K562 (cell line): ENCODE measurements around the gene ORC1. TPM values are rescaled to one million over a fixed set of nuclear protein-coding genes. Genes with fewer than 3 reads are reported as not detected.

Experiments used
- ATAC-seq: fragments of 200-7000 bp; cut with Tn5 transposase; 3 replicates; pipeline ENCODE4 v1.9.1; 2020; ENCODE audit warnings: moderate library complexity
- BruUV-seq: library from RNA; stranded (reverse); fragments of 400-500 nt; replicated peaks from 2 replicates; lab custom pipeline; 2021; lab: Mats Ljungman, UMichigan
- CTCF ChIA-PET: fragments of 300-600 bp; formaldehyde crosslinking; extraction: SDS; loops from one replicate; lab custom pipeline; 2021; ENCODE audit warnings: low intra/inter-chr PET ratio; lab: Yijun Ruan, JAX
- POLR2A ChIA-PET: fragments of 300-600, 350-650 bp; sonication (Branson Sonifier 250); formaldehyde crosslinking; extraction: SDS; loops from one replicate; lab custom pipeline; 2021; ENCODE audit warnings: antibody characterized with exemption, inconsistent platforms; lab: Yijun Ruan, JAX
- DNase-seq, 4 experiments: peaks; one replicate each; pipeline versions ENCODE4 v3.0.0 to v3.0.0-alpha.2; 2011 to 2018; ENCODE audit warnings: low spot score in 3 of 4, mixed read lengths in 3 of 4; ENCODE audit errors: extremely low read depth in 1 of 4
- FAIRE-seq: peaks from 2 replicates; lab custom pipeline; 2011; peaks lifted over from hg19 to GRCh38; lab: Jason Lieb, UNC
- H2AFZ ChIP-seq: 2 replicates; pipeline ENCODE4 v1.6.0; 2011; ENCODE audit warnings: low read depth, low read length, control low read depth, inconsistent platforms
- H3K27ac ChIP-seq: fragments of 200-600 bp; 3 replicates; pipeline ENCODE4 v1.8.0; 2011; ENCODE audit warnings: low read depth, mild to moderate bottlenecking, control low read depth, inconsistent platforms, low read length, moderate library complexity, mixed read lengths; ENCODE audit errors: extremely low read depth
- H3K27me3 ChIP-seq, 2 experiments: fragments of 300-600 bp in 1 of 2; 2 replicates in 1 of 2; 3 replicates in 1 of 2; pipeline versions ENCODE4 v1.6.0 to v1.8.0; 2011; ENCODE audit warnings: inconsistent platforms in 2 of 2, low read length in 2 of 2, mild to moderate bottlenecking in 1 of 2, mixed read lengths in 1 of 2, moderate library complexity in 1 of 2; ENCODE audit not compliant: control insufficient read depth in 2 of 2, insufficient read depth in 2 of 2
- H3K36me3 ChIP-seq: fragments of 300-600 bp; 3 replicates; pipeline ENCODE4 v1.8.0; 2011; ENCODE audit warnings: mild to moderate bottlenecking, low read length, inconsistent platforms; ENCODE audit not compliant: control insufficient read depth, insufficient read depth
- H3K4me1 ChIP-seq, 2 experiments: fragments of 200-600 bp in 1 of 2; replicated peaks in 1 of 2; 2 replicates in 1 of 2; 3 replicates in 1 of 2; pipeline versions ENCODE4 v1.5.1 to v1.8.0; 2011; ENCODE audit warnings: inconsistent platforms in 2 of 2, low read length in 2 of 2, mild to moderate bottlenecking in 1 of 2, mixed read lengths in 1 of 2, moderate library complexity in 1 of 2; ENCODE audit not compliant: control insufficient read depth in 2 of 2, insufficient read depth in 2 of 2
- H3K4me2 ChIP-seq: 2 replicates; pipeline ENCODE4 v1.6.1; 2011; ENCODE audit warnings: low read length, control low read depth, inconsistent platforms, mixed read lengths; ENCODE audit not compliant: insufficient read depth
- H3K4me3 ChIP-seq: fragments of 200-600 bp; sonication (generic), shearing (Covaris generic); 2 replicates; pipeline ENCODE4 v1.5.1; 2016; ENCODE audit warnings: control low read depth, inconsistent platforms
- H3K79me2 ChIP-seq: fragments of 200-600 bp; 3 replicates; pipeline ENCODE4 v1.8.0; 2011; ENCODE audit warnings: low read length, inconsistent platforms; ENCODE audit not compliant: control insufficient read depth, insufficient read depth
- H3K9ac ChIP-seq, 2 experiments: 2 replicates each; pipeline versions ENCODE4 v1.6.0 to v1.6.1; 2011; ENCODE audit warnings: low read depth in 2 of 2, low read length in 2 of 2, control low read depth in 1 of 2, inconsistent platforms in 1 of 2, mild to moderate bottlenecking in 1 of 2, mixed read lengths in 1 of 2; ENCODE audit not compliant: insufficient read depth in 1 of 2
- H3K9me1 ChIP-seq: one replicate; pipeline ENCODE4 v1.6.0; 2011; ENCODE audit warnings: inconsistent platforms, mild to moderate bottlenecking, low read length, moderate library complexity; ENCODE audit not compliant: control insufficient read depth, insufficient read depth
- H3K9me3 ChIP-seq: replicated peaks from 2 replicates; pipeline ENCODE4 v1.5.1; 2011; ENCODE audit warnings: low read depth, low read length, inconsistent platforms; ENCODE audit not compliant: control insufficient read depth, insufficient read depth
- H4K20me1 ChIP-seq: replicated peaks from 2 replicates; pipeline ENCODE4 v1.6.1; 2011; ENCODE audit warnings: low read length, inconsistent platforms, mixed read lengths; ENCODE audit not compliant: control insufficient read depth, insufficient read depth
- ARID1B ChIP-seq: fragments of 450-650 bp; IDR thresholded peaks from 2 replicates; pipeline ENCODE4 v1.6.1; 2016; ENCODE audit warnings: antibody characterized with exemption, mild to moderate bottlenecking, inconsistent platforms
- C11orf30 ChIP-seq: fragments of 450-650 bp; IDR thresholded peaks from 2 replicates; pipeline ENCODE4 v1.6.1; 2016; ENCODE audit warnings: low read depth, mild to moderate bottlenecking
- E2F3 ChIP-seq: fragments of 250-450 bp; sonication (Bioruptor Pico); IDR thresholded peaks from 2 replicates; pipeline ENCODE4 v1.4.0; 2020; ENCODE audit warnings: mild to moderate bottlenecking
- KLF13 ChIP-seq: fragments of 450-650 bp; IDR thresholded peaks from 2 replicates; pipeline ENCODE4 v1.6.1; 2016; ENCODE audit warnings: missing genetic modification characterization, low read depth, mild to moderate bottlenecking, missing compliant biosample characterization, moderate library complexity, borderline replicate concordance
- MEIS2 ChIP-seq: fragments of 450-650 bp; IDR thresholded peaks from 2 replicates; pipeline ENCODE4 v1.6.1; 2014; ENCODE audit warnings: mild to moderate bottlenecking; ENCODE audit not compliant: partially characterized antibody
- MTA3 ChIP-seq: fragments of 450-650 bp; formaldehyde crosslinking; IDR thresholded peaks from 2 replicates; pipeline ENCODE4 v1.6.1; 2017; ENCODE audit warnings: mild to moderate bottlenecking, borderline replicate concordance
- NCOA1 ChIP-seq: fragments of 450-650 bp; IDR thresholded peaks from 2 replicates; pipeline ENCODE4 v1.6.1; 2016; ENCODE audit warnings: low read depth
- NFE2 ChIP-seq: IDR thresholded peaks from 2 replicates; pipeline ENCODE4 v1.6.1; 2014; ENCODE audit warnings: antibody characterized with exemption, low read depth
- PPARD ChIP-seq: fragments of 250-450 bp; sonication (Bioruptor Pico); IDR thresholded peaks from 2 replicates; pipeline ENCODE4 v1.8.0; 2022; ENCODE audit warnings: inconsistent platforms, mild to moderate bottlenecking, moderate library complexity
- SIN3A ChIP-seq, 2 experiments: fragments of 150-350 bp in 1 of 2; IDR thresholded peaks; 2 replicates each; pipeline ENCODE4 v1.6.1; 2011 to 2016; ENCODE audit warnings: borderline replicate concordance in 2 of 2, low read depth in 2 of 2, low read length in 2 of 2, mild to moderate bottlenecking in 2 of 2, moderate library complexity in 2 of 2; ENCODE audit not compliant: control insufficient read depth in 1 of 2
- SMARCB1 ChIP-seq: IDR thresholded peaks from 2 replicates; pipeline ENCODE4 v1.6.1; 2011; ENCODE audit warnings: improper control_type of control experiment, low read depth; ENCODE audit not compliant: insufficient read length
- TCF7L2 ChIP-seq: fragments of 150-350 bp; IDR thresholded peaks from 2 replicates; pipeline ENCODE4 v1.6.1; 2016; ENCODE audit warnings: low read depth, mild to moderate bottlenecking, low read length, moderate library complexity
- TOE1 ChIP-seq, 2 experiments: fragments of 450-650 bp in 1 of 2; sonication (generic) in 1 of 2; formaldehyde crosslinking in 1 of 2; IDR thresholded peaks; 2 replicates each; pipeline versions ENCODE4 v1.7.1 to v1.8.0; 2016 to 2022; ENCODE audit warnings: borderline replicate concordance in 2 of 2, mild to moderate bottlenecking in 2 of 2, antibody characterized with exemption in 1 of 2, inconsistent platforms in 1 of 2, low read depth in 1 of 2, missing genetic modification reagents in 1 of 2, moderate library complexity in 1 of 2
- U2AF1 ChIP-seq: fragments of 200-400 bp; formaldehyde crosslinking; optimal IDR thresholded peaks from 2 replicates; pipeline ENCODE3; 2017; ENCODE audit warnings: mild to moderate bottlenecking, low read depth, low read length, moderate library complexity
- ZBTB17 ChIP-seq: fragments of 450-650 bp; formaldehyde crosslinking; IDR thresholded peaks from 2 replicates; pipeline ENCODE4 v1.4.0; 2020; ENCODE audit warnings: mild to moderate bottlenecking
- ZBTB7A ChIP-seq: IDR thresholded peaks from 2 replicates; pipeline ENCODE4 v1.6.1; 2011; ENCODE audit warnings: low read depth, mild to moderate bottlenecking, low read length, moderate library complexity, borderline replicate concordance; ENCODE audit not compliant: control insufficient read depth
- ZC3H4 ChIP-seq: sonication (generic); formaldehyde crosslinking; IDR thresholded peaks from 2 replicates; pipeline ENCODE4 v1.9.0; 2021; ENCODE audit warnings: missing genetic modification reagents, borderline replicate concordance
- ZNF311 ChIP-seq: fragments of 250-450 bp; sonication (Bioruptor Pico); IDR thresholded peaks from 2 replicates; pipeline ENCODE4 v1.4.0; 2020; ENCODE audit warnings: mild to moderate bottlenecking, moderate library complexity
- ZNF408 ChIP-seq: fragments of 250-450 bp; sonication (Bioruptor Pico); IDR thresholded peaks from 2 replicates; pipeline ENCODE4 v1.4.0; 2020; ENCODE audit warnings: low read depth, mild to moderate bottlenecking, moderate library complexity
- ZNF507 ChIP-seq: conservative IDR thresholded peaks from 2 replicates; pipeline ENCODE4 v1.6.1; 2017; ENCODE audit warnings: missing genetic modification characterization, missing compliant biosample characterization
- WGBS: fragments of 100-300 bp; shearing (Covaris generic); methylation state at CpG from one replicate; pipeline ENCODE4 v1.1.6; 2016; ENCODE audit warnings: low coverage, mixed read lengths; ENCODE audit not compliant: insufficient coverage; ENCODE audit errors: missing lambda C conversion rate; 5-methylcytosine and 5-hydroxymethylcytosine counted together
- in situ Hi-C: fragments of 300-500 bp; cut with MboI; formaldehyde crosslinking; loops from 4 replicates; pipeline ENCODE4 v1.15.0; 2018; ENCODE audit warnings: inconsistent platforms, mixed read lengths
- intact Hi-C: fragments of 100-400 bp; cut with micrococcal nuclease; formaldehyde crosslinking; loops from 2 replicates; pipeline ENCODE4 v1.14.2; 2022
- polyA plus RNA-seq, 8 experiments: library from polyadenylated mRNA; depleted of rRNA in 4 of 8; stranded (reverse) in 5 of 8; unstranded in 3 of 8; fragments of >200 nt; fragmentation: Nextera tagmentation in 2 of 8; fragmentation: Illumina TruSeq in 1 of 8; extraction: Ambion mirVana in 2 of 8; extraction: Trizol in 1 of 8; gene quantifications; 2 replicates each; pipeline versions ENCODE4 v1.2.1 to v1.2.3, GENCODE V29; 2011 to 2014; ENCODE audit warnings: inconsistent platforms in 1 of 8, missing spikeins in 1 of 8
- total RNA-seq, 7 experiments: library from RNA; depleted of rRNA in 6 of 7; stranded (reverse); fragments of >200 nt in 6 of 7; fragmentation: Illumina TruSeq in 2 of 7; extraction: Trizol in 2 of 7; gene quantifications; 2 replicates each; pipeline versions ENCODE4 v1.2.1 to v1.2.3, GENCODE V29; 2011 to 2021; ENCODE audit warnings: low replicate concordance in 1 of 7
- TF ChIP-seq, protein P1 (sequence below): fragments of 450-650 bp; IDR thresholded peaks from 2 replicates; pipeline ENCODE4 v1.6.1; 2017; ENCODE audit warnings: mild to moderate bottlenecking, moderate library complexity

ORC1 gene
- total and polyA plus RNA-seq, 9 of the 15 experiments (the other 6 are each of a cell fraction or from before 2014, with no cell fraction given): 26.4 to 91.6 (median 69.7) TPM

DNA sequence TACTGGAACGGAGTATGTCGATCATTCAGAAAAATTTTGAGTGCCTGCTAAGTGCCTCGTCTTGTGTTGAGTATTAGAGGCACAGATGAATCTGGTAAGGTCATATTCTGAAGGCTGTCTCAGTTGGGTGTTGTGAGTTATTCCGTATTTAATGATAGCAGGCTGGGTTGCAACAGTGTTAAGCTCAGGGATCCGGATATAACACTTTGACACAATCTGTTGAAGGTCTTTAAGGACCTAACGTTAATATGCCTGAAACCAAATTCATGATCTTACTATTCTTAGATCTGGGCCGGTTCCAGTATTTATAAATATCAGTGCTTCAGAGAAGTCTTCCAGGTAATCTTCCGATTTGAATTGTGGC, 734 bp upstream of the ORC1 start (continued):
- TF ChIP-seq SIN3A (IDR thresholded peaks at IDR 0.05; ENCODE audit: borderline replicate concordance in 2 of 2, control insufficient read depth in 1 of 2, low read depth in 2 of 2, low read length in 2 of 2) (0 out of 4 replicates have a peak, but pooled peaks have one; percentile 7 to 39), U2AF1 (no peak), ARID1B (0 out of 2 replicates have a peak, but pooled peaks have one; percentile 5), E2F3 (no peak), KLF13 (tag) (0 out of 2 replicates have a peak, but pooled peaks have one; percentile 35), TCF7L2 (no peak), ZNF408 (CRISPR knock-in tag) (no peak), TOE1 (IDR thresholded peaks at IDR 0.05; ENCODE audit: borderline replicate concordance) (peak; percentile 21; the same call in 1 of the 2 replicates), TOE1 (CRISPR knock-in tag; IDR thresholded peaks at IDR 0.05; ENCODE audit: borderline replicate concordance, low read depth) (no peak), ZBTB17 (no peak), ZC3H4 (no peak)

DNA sequence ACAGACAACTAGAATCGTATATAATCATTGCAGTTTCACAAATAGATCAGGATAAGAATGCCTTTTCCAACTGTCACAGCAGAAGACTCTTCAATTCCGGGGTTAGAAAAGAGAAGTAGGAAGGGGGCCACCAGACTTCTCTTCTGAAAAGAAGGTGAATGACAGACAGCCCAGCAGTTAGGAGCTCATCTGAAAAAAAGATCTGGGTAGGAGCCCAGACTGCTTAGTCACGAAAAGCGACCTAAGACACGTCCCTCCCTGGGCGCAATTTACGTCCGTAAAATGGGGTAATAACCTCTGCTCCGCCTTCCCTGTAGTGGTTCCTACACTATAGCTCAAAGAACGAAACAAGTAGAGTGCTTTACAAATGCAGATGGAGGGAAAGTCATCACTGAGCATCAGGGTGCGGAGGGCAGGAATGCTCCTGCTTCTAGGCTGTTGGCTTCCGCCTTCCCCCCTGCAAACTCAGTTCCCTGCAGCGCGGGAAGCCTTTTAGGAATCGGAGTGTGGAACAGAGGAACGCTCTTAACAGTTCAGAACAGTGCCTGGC, 582 bp downstream of the ORC1 start:
- WGBS: under 1% methylated on average over 16 of the region's 16 CpGs
- Histone ChIP-seq H3K27ac (peak overlapping the region; percentile 98), H3K4me3 (peak overlapping the region; percentile 80), H3K9ac (peak overlapping the region; percentile 98 to 99), H3K9me1 (peaks cover 3% of the 10 kb centered on the region), H3K27me3 (no peaks in the 10 kb centered on the region), H3K4me2 (peak overlapping the region; percentile 98), H3K4me1 (peaks cover 12 to 27% of the 10 kb centered on the region in 2 experiments; a peak in 4 of 5 replicates), H4K20me1 (peaks cover 11% of the 10 kb centered on the region; the same call in 1 of the 2 replicates), H3K36me3 (peaks cover 73% of the 10 kb centered on the region), H3K9me3 (no peaks in the 10 kb centered on the region), H2AFZ (peak overlapping the region; percentile 97), H3K79me2 (peaks cover 90% of the 10 kb centered on the region)
- intact Hi-C loops (loop anchor here (2.0 to 5.0 kb wide), 4 partner anchors 149 to 279 kb away; partner anchors contain the start of gene TUT4), in situ Hi-C loops (loop anchor here (10.0 kb wide), 1 partner anchor 281 kb away; no protein-coding TSS in a partner anchor)
- TSS peak; percentile 56 for BruUV-seq
- DNase-seq (peak; percentile 72 to 91 (median 82)), ATAC-seq (peak; percentile 81), FAIRE-seq (peak; percentile 85)
- ChIA-PET POLR2A (interaction anchor here (0.6 to 6.6 kb wide), 28 partner anchors 9 to 1882 kb away, joined by 3 to 58 read pairs (median 4); partner anchors contain the start of genes CC2D1B, COA7 and ZYG11B), CTCF (no interaction called here)
- TF ChIP-seq, protein P1, sequence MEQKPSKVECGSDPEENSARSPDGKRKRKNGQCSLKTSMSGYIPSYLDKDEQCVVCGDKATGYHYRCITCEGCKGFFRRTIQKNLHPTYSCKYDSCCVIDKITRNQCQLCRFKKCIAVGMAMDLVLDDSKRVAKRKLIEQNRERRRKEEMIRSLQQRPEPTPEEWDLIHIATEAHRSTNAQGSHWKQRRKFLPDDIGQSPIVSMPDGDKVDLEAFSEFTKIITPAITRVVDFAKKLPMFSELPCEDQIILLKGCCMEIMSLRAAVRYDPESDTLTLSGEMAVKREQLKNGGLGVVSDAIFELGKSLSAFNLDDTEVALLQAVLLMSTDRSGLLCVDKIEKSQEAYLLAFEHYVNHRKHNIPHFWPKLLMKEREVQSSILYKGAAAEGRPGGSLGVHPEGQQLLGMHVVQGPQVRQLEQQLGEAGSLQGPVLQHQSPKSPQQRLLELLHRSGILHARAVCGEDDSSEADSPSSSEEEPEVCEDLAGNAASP: no peak
- TF ChIP-seq ZBTB7A (0 out of 2 replicates have a peak, but pooled peaks have one; percentile 40), MEIS2 (peak; percentile 75), PPARD (CRISPR knock-in tag) (no peak), C11orf30 (peak; percentile 93), ZNF311 (CRISPR knock-in tag) (no peak), ZNF507 (tag) (no peak), KLF13 (tag) (no peak), SMARCB1 (no peak), NCOA1 (no peak), MTA3 (peak; percentile 45), NFE2 (peak; percentile 94)
